HG02798 (cell line): ENCODE measurements around the gene MPP2.
"Not testable (repeated sequence)": the region's sequence is repeated elsewhere in the genome, so short reads cannot be mapped to it uniquely, and the experiment has no call there.

Experiments used
- ATAC-seq: cut with Tn5 transposase; IDR thresholded peaks from one replicate; pipeline ENCODE4 v1.9.1; 2021; ENCODE audit warnings: mild to moderate bottlenecking; ENCODE audit not compliant: unreplicated experiment, poor library complexity

MPP2 gene

GRCh38 chr17:43855061-43855460, 52.3 kb downstream of the MPP2 start:
- no peak for ATAC-seq

DNA sequence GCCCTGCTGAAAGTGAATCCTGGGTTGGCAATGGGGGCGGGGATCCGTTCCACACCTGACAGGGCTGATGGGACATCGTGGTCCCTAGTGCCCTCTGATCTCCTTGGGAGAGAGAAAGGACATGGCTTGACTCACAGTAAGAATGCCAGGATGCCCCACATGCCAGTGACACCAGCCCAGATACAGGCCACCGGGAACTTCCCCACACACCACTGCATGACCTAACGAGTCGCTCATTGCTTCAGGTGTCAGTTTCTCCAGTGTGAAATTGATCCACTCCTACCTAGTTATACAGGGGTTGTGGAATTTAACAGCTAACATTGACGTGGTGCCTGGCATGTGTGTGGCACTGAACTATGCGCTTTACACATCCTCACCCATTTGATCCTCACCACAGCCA, 52.8 kb downstream of the MPP2 start:
- ATAC-seq = no peak

- no peak for ATAC-seq
Observed at GRCh38 chr17:43853546-43853945, 53.8 kb downstream of the MPP2 start.

GRCh38 chr17:43852571-43852970, 54.8 kb downstream of the MPP2 start:
- ATAC-seq = no peak

DNA sequence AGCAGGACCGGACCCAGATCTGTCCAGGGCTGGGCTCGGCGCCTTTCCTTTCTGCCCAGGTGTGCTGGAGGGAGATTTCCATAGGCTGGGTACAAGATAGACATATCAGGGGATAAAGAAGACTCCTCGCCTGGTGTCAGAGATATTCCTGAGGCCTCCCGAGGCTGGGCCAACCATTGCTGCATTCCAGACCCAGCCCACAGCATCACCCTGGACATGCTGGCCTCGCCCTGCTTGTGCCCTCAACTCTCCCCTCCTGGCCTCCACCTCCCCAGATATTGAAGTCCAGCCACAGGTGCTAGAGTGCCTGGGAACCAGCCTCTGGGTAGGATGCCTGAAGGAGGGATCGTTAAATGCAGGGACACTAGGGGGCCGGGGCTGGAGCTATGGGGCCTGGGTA, 58.2 kb downstream of the MPP2 start:
- no peak for ATAC-seq

DNA sequence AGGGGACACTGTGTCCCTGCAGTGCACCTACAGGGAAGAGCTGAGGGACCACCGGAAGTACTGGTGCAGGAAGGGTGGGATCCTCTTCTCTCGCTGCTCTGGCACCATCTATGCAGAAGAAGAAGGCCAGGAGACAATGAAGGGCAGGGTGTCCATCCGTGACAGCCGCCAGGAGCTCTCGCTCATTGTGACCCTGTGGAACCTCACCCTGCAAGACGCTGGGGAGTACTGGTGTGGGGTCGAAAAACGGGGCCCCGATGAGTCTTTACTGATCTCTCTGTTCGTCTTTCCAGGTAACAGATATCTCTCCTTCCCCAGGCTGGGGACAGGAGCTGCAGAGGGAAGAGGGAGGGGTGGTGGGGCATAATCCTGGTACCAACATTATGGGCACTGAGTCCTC, 58.7 kb downstream of the MPP2 start:
- no peak for ATAC-seq

GRCh38 chr17:43846963-43847371, 60.4 kb downstream of the MPP2 start, which contains the start of gene CD300LG:
Gene CD300LG (plus strand): TSS chr17:43847176. CDS start chr17:43847217, 41 bp downstream.
- no peak for ATAC-seq

DNA sequence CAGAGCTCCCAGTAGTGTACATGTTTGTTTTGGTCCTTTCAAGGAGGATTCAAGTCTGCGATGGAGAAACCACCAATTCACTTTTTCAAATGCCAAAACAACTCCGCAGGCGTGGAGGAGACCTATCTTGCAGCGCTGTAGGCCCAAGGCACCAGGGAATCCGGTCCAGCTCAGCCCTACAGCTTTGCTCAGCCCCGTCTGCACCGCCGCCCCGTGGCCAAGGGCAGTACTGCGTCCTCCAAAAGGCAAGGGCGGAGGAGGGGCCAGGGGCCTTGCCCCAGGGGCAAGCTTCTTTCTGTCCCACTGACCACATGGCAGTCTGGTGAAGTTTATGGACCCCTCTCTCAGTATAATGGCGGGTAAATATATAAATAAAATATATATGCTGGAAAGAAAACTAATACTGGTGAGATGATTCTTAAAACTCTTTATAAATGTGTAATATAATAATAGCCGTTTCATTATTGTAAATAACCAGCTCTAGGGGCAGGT, 61.1 kb downstream of the MPP2 start:
- no peak for ATAC-seq

DNA sequence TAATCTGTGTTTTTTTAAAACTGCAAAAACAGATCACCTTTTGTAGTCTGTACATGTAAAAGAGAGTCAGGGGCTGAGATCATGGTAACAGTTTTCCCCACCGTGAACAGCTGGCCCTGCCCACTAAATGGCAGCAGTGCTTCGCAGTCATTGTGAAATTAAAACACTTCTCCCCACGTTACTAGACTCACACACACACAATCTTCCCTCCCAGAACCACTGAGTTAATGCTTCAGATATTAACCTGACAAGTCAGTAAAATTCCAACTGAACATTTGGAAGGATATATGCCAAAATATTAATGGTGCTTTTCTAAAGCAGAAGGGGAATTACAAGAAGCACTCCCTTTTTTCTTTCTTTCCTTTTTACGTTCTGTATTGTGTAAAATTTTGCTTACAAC, 61.6 kb downstream of the MPP2 start:
- no peak for ATAC-seq

DNA sequence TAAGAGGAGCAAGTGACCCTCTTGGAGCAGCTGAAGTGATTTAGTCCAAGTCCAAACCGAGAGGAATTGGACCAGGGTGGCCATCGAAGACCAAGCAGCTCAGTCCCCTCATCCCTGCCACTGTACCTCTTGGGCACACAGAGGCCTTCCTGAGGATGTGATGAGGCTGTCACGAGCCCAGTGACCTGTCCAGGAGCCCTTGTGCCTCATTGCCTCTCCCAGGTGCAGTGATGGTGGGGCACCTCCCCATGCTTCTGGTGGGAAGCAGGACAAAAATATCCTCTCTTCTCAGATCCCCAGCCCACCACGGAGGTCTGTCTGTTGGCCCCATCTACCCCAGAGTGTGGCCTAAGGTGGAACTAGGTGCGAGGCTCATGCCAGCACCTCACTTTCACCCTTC, 63.1 kb downstream of the MPP2 start:
- ATAC-seq = no peak

GRCh38 chr17:43842975-43843325, 64.4 kb downstream of the MPP2 start:
- no peak for ATAC-seq

GRCh38 chr17:43842091-43842974, 65.0 kb downstream of the MPP2 start:
- ATAC-seq = not testable (repeated sequence)

DNA sequence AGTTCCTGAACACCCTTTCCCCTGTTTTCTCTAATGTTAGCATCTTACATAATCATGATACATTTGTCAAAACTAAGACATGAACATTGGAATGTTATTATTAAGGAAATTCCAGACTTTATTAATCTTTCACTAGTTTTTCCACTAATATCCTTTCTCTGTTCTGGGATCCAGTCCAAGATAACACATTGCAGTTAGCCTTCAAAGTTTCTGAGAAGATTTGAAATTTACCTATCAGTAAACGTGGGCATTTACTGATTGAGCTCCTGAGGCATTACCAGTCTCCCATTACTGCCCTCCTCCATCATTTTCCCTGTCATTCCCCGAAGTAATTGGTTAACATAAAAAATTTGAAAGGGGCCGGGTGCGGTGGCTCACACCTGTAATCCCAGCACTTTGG, 66.1 kb downstream of the MPP2 start:
- ATAC-seq = no peak

DNA sequence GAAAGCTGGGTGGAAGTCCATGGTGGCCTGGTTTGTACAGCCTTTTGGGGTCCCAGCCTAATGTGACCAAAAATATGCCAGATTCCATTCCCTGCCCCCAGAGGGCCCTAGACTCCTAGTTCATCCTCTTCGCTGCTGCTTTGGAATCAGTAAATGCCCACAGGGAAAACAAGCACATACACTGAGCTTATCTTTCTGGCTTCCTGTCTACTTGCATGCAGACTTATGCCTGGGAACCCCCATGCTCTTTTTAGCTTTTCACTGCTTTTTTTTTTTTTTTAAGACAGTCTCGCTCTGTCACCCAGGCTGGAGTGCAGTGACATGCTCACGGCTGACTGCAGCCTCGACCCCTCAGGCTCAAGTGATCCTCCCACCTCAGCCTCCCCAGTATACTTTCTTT, 66.5 kb downstream of the MPP2 start:
- no peak for ATAC-seq

DNA sequence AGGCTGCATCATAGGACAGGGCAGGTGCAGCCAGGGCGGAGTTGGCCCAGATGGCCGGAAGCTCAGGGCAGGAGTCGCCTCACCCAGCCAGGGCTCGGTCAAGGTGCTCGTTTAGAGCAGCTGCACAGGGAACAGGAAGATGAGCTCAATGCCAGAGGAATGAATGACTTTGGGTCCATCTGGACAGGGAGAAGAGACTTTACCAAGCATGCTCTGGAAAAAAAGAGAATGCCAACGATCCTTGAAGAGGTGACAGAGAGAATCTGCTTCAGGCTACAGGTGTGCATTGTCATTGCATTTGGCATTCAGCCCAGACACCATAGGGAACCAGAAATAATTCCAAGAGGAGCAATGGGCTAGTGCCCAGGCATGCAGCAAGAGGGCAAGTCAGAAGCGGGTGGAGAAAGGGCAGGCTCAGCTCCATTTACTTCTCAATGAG, 67.6 kb downstream of the MPP2 start:
- ATAC-seq = no peak

DNA sequence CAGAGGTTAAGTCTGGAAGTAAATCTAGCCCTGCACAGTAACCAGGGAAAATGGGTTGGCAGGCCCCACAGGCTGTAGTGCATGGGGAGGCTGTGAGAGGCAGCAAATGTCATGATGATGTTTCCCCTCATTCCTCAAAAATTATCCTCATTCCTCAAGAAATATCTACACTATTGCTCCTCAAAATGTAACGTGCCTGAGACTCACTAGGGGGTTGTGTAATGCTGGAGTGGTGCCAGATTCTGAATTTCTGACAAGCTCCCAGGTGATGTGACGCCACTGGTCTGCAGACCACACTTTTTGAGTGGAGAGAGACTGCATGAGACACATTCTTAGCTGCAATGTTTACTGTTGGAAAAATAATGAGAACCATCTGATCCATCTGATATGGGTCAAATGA, 73.2 kb downstream of the MPP2 start:
- ATAC-seq = no peak

- no peak for ATAC-seq
Observed at GRCh38 chr17:43832976-43833829, 74.1 kb downstream of the MPP2 start, which contains the start of gene MPP3. Gene MPP3 (minus strand): TSS chr17:43833146. CDS start chr17:43831906, 1,240 bp downstream.

DNA sequence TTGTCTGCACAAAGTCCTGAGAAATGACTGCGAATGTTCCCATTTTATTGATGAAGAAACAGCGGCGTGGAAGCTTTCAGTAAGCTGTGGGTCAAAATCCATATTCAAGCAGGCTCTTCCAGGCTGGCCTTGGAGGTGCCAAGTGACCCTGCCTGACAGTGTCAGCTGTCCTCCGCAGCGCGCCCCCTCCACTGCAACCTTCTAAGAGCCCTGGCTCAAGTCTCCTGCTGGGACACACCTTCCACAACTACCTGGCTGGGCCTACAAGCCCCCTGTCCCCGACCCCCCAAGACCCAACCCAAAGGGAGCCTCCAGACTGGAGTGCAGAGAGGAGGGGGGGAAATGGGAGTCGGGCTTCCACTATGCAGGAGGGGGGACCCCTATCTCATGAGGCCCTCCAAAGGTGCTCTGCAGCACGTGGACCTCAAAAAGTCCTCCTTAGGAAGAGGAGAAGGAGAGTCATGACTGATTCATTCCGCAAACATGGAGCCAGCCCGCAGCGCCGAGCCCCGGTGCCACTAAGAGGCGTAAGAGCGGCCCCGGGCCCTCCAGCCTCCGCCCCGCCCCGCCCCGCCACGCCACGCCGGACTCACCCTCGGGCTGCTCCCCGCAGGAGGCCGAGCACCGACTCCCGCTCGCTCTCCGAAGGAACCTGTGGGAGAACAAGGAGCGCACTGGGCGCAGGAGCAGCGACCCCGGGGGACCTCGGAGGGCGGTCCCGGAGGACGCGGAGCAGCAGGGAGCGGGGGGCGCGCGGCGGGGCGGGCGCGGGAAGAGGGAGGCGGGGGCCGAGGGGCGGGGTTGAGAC, 75.0 kb downstream of the MPP2 start:
- no peak for ATAC-seq

GRCh38 chr17:43831633-43832032, 75.7 kb downstream of the MPP2 start:
- ATAC-seq = no peak

DNA sequence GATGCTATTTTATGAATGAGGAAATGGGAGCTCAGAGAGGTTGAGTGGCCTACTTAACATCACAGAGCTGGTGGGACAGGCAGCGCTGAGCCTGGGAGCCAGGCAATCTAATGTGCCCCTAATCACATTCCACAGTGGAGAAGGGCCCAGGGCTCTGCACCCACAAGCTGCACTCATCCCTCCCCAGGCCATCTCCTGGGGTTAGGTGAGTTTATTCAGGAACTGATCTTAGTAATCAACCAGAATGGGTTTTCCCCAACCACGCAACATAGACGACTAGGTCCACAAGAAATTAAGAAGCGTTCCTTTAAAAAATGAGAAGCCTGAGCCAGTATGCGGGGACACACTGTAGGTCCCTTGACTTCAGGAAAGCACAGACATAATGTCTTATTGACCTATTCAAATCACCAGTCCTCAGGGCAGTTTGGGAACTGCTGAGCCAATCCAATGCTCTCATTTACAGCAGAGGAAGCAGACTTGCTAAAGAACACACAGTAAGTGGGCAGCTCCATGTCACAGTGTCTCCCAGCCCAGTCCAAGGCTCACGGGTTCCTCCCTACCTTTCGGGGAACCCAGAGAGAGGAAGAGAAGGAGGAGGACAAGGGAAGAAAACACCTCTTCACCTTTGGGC, 76.7 kb downstream of the MPP2 start:
- ATAC-seq = no peak
